Activated T-helper 1 cell treated with Interleukin-2 at 50 U/mL for 16 hours (primary cell): ENCODE results near the gene KLHL29.

Experiments
- DNase-seq: peaks from one replicate; pipeline ENCODE4 v3.0.0-alpha.2; 2020; ENCODE audit warnings: low read depth

Gene KLHL29

DNA sequence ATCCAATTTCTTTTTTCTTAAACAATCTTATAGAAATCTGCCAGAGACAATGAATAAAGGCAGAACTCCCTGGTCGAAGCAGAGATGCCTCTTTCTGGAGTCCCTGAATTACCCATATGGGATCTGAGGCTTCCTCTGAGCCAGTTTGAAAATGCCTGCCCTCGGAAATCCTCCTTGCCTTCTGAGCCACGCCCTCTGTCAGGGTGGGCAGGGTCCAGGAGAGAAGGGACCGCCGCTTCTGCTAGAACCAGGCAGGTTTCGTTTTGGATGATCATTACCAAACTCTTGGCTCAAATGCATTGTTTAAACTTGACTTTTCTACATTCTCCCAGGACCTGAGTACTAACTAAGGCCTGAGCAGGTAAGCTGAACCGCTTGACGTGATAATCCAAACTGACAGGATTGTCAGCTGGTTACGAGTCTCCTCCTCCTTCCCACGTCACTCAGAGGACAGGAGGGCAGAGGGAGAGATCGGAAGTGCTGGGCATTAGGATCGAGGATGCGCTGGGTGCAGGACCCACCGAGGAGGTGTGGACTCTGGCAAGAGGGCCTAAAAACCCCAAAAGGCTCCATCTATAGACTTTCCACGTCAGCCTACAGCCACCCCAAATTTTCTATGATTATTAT is 128.4 kb downstream of the KLHL29 start:
- no peak for DNase-seq

DNA sequence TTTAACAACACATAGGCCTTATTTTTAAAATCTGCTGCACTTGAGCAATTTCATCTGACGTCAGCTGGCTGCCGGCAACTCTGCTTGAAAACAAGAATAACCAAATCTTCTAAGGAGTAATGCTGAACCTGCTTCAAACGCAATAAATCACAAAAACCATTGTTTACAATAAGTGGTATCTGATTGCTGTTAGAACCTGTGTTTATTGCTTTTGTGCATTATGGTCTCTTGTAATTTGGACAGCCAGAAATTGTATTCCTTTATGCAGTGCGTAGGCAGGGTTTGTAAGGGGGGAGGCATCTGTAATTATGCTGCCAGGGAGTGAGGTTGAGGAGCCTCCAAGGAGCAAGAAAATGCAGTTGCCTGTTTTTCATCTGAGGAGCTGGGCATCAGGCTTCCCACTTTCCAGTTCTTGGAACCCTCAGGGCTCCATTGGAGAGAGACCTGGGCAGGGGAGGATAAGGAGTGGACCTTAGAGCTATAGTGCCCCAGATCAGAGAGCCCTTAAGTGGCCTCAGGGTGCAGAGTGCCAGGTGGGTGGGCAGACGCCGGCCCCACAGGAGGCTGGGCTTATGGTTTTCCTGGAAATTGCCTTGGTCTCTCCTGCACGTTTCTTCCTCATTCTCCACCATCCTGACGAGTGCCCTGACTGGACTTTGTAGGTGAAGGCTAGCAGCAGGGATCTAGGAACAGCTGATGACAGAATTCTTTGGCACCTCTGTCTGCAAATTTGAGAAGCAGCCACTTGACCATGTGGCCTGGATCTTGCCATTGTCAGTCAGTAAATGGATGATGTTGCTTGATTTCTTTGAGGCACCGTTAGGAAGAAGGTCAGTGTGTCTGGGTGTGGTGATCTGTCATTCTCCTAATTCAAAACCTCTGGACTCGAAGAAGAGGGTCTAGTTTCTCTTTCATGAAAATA is 129.2 kb downstream of the KLHL29 start:
- no peak for DNase-seq

DNA sequence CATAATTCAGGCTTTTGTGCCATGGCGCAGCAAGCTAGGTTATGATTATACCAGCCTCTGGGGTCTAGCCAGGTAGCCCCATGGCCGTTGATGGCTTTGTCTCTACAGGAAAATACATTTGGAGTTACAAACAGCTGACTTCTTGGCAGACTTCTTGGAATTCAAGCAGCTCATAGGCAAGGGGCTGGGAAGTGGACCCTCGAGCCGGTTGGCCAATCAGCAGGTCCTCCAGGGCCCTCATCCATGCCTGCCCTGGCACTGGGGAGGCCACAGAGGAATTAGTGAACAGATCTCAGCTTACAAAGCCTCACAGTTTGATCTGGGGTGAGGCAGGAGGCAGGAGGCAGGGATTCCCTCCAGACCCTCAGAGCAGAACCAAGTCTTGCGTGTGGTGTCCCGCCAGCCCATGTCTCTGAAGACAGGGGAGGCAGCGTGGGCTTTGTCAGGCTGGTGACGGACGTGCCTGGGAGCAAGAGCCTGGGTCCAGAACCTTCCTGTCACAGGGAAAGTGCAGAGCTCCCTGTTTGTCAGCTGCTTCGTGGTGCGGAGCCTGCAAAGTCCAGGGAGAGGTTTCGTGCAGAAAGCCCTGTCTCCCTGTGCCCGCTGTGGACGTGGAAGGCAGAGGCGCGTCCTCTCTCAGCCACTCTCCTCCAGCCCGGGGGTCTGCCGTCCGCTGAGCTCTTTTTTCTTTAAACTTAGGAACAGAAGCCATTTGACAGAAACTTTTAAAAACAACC is 131.7 kb downstream of the KLHL29 start:
- no peak for DNase-seq

DNA sequence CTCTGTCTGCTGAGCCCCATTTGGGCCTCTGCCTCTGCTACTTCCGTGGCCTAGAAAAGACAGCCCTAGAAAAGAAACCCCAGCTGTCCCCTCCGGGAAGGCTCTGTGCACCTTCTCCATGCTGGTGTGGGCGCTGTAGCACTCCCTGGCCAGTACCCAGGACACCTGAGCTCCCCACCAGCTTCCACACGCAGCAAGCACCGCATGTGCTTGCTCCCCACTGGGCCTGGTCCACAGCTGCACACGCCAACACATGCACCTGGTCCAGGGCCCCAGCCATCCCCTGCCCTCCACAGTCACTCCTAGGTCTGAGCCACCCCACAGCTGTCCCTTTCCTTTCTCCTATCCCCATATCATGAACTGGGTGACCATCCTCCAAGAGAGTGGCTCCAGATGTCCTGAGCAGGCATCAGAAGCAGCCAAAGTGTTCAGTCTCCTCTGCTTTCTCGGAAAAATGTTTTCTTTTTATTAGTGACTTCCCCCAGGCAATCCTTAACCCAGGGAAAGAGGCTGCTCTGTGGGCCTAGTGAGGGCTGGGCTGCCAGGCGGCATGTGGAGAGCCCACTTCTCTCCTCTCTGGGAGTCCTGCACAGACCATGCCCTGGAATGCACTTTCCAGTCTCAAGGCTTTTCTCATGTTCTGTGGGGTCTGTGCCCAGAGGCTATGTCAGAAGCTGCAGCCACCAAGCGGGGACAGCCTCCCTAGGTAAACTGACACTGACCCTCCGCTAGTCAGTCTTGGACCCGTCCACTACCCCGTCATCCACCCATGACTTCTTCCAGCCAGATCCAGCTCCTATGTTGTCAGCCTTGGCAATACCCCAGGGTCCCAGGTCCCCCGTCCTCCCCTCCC is 133.7 kb downstream of the KLHL29 start:
- DNase-seq = no peak

DNA sequence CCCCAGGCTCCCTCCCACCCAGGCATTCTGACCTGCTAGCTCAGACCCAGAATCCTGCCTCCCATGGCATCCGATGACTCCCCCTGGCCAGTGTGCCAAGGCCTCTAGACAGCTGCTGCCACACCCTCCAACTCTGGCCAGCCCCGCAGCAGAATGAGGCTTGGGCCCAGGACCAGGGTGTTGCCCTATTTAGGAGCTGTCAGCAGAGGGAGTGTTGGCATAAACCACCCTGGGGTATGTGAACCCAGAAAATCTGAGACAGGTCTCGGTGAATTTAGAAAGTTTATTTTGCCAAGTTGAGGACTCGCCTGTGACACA is 134.3 kb downstream of the KLHL29 start:
- no peak for DNase-seq

DNA sequence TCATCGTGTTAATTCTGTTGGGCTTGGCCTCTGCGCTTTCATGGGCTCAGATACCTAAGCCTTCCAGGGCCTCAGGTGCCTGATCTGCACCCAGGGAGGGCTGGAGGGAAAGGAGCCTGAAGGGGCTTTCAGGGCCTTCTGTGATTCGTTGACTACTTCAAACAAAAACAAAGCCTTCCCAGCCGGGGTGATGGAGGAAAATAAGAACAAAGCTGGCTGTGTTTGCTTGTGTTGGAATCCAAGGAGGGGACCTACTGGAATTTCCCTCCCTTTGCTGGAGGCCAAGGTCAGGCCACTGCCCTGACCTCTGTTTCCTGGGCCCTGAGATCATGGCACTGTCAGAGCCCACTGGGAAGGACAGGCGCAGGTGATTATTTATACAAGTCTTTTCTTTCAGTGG is 135.3 kb downstream of the KLHL29 start:
- no peak for DNase-seq

DNA sequence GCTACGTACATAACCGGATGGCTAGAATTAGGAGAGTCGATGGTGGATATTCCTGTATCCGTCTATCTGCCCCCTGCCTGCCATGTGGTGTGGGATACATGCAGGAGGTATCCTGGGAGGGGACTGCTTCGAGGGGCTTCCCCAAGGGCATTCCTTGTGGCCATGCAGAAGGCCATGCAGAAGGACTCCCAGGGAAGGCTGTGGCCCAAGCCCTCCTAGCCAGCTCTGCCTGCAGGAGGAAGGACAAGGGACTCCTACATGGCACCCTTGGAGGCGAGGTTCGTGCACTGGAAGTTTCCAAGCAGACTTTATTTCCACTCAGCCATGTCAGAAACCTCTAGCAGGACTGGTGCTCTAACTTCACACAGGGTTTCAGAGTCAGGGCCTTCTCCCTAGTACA is 136.1 kb downstream of the KLHL29 start:
- no peak for DNase-seq

DNA sequence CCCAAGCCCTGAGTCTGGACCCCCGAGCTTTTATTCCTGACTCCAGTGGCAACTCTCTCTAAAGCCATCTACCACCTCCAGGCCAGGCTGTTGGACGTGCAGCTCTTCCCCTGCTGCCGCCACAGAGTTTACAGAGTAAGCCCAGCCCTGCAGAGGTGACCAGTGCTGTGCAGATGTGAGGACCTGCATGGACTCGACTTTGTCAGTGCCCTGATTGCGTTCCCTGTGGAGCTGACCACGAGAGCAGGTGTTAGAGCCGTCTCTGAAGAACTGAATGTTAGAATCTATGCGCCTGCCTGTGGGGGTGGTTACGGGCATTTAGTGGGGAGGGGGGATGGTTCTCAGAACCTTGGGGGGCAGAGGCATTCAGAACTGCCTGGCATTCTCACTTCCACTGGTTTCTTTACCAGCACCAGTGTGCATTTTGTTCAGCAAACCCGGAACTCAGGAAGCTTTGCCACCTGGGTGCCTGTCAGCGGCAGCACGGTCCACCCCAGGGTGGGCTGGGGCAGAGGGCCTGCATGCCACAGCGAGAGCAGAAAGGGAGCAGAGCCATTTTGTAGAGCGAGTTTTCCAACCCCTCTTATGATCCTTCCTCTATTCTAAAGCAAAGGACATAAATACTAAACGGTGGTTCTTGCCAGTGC is 137.9 kb downstream of the KLHL29 start:
- no peak for DNase-seq

DNA sequence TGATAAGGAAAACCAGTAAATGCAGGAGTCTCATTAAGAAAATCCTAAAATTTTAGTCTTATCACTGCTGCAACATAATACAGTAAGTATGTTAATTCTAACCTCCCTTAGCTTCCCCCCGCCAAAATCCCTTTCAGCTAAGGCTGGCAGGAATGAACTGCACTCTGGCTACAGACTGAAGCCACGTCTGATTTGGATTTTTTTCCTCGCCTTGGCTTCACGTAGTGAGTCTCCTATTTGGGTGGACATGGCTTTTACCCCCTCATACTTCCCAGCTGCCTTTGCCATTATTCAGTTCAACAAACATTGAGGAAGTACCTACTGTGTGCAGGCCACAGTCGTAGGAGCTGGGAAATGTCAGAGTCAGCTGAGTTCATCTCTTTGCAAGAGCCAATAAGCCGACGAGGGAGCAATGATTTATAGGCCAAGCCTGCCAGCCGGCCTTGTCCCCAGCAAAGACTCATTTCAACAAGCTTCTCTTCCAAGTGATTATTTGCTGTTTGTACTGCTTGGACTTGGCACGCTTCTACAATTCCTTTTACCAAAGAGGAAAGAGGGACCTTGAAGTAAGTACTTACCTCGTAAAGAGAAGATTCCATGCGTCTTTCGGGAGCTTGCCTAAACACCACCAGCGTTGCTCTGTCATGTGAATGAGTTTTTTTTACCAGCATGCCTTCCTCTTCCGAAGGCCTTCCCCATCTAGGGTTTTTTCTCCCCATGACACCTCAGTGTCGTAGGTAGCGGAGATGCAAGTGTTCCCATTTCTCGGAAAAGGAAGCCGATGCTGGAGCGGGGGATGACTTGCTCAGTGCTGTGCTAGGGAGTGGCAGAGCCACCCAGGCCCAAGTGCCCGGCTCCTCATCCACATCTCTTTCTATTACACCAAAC is 138.6 kb downstream of the KLHL29 start:
- no peak for DNase-seq

DNA sequence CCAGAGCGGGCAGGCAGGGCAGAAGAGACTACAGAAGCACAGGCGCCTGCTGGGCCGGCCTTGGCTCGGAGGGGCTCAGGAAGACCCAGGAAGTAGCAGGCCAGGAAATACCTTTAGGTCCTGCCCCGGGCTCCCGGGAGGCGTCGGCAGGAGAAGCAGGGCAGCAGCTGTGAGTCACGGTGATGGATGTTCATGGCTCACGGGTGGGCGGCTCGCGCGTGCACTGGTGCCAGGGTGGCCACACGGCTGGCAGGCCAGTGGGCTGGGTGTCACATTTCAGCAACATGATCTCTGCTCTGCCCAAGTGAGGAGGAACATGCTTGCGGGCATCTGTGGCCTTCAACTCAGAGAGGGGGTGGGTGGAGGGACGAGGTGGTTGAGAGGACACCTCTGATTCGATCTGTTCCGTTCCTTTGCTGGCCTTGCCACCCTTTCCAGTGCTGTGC is 139.3 kb downstream of the KLHL29 start:
- DNase-seq = no peak

DNA sequence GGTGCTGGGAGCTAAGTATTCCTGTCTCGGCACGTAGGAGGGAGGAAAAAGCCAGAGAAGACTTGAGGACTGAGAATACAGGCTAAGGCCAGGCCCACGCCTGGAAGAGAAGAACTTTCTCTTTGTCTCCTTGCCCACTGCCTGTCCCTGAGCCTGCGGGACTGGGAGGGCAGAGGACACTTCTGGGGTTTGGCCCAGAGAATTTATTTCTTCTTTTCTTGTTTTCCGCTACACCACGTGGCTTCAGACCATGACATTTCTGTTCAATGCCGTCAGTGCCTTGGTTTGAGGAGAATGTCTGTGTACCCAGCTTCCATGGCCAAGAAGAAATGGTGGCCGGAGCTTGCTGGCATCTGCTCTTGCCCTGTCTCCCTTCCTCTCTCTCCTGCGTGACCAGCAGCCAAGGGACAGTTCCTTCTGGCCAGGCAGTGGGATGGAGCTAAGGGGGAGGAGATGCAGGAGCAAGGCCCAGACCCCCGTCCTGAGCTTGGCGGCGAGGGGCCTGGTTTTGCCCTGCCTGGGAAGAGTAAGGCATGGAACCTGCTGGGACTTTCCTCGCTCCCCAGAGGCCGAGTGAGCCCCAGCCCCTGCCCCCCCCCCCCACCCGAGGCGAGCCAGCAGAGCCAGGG is 140.3 kb downstream of the KLHL29 start:
- DNase-seq = no peak

DNA sequence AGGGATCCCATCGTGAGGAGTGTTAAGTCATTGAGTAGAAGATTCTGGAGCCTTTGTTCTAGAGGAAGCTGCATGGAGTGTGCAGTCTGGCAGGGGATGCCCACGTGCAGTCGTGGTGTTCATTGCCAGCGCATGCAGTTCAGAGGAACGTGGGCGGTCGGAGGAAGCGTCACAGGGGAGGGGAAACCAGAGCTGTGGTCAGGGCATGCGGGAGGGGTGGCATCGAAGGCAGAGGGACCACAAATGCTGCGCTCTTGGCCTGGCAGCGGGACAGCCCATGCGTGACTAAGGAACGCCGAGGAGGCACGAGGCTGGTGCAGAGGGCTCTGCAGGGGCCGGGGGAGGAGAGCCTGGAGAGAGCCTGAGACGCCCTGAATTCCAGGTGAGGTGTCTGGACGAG is 141.1 kb downstream of the KLHL29 start:
- no peak for DNase-seq

DNA sequence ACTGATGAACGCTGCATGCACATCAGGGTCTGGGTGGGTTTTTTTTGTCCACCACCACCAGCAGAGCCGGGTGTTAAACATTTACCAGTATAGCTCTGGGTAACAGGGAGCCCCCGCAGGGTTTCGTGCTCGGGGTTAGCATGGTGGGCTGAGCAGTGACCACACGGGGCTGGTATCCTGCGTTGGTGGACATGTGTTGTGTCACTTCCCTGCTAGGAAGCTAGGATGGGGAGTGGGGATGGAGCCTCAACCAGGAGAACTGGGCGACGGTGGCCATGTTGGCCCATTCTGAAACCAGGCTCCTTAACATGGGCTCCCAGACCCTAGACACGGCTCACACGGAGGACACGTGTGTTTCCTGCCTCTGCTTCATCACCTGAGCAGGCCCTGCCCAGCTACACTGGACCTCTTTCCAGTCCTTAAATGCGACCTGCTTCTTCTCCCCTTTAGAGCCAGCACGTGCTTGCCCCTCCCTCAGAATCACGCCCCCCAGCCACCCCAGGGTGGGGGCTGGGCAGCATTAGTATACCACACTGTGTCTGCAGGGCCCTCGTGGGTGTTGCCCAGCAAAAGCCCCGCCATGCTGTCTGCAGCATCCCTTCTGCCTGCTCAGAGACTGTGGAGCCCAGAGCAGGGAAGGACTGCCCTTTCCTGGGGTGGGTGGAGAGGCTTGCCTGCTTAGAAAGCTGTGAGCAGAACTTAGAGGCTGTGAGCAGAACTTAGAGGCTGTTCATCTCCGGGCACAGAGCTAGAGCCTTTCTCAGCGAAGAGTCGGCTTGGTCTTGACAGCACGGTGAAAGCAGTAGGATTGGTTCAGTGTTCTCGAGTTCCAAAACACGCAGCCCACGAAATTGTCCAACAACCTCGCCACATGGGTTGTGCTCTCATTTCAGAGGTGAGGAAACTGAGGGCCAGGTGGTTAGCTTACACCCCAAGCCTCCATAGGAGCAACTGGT is 142.1 kb downstream of the KLHL29 start:
- no peak for DNase-seq

DNA sequence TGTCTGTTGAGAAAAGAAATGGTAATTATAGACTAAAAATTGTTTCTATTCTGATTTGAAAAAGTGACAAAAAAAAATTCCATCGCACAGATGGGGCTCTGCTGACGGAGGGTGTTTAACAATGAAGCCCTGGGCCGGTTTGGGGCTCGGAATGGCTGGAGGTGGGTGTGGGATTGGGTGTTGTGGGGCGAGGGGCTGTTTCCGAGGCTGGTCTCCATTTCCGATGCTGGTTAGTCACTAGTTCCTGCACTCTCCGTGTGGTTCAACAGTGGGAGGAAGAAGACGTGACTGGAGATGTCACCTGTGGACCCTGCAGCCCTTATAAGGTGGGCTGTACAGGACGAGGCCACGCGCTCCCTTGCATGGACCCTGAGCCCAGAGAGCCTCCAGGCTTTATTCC is 143.2 kb downstream of the KLHL29 start:
- DNase-seq = no peak

DNA sequence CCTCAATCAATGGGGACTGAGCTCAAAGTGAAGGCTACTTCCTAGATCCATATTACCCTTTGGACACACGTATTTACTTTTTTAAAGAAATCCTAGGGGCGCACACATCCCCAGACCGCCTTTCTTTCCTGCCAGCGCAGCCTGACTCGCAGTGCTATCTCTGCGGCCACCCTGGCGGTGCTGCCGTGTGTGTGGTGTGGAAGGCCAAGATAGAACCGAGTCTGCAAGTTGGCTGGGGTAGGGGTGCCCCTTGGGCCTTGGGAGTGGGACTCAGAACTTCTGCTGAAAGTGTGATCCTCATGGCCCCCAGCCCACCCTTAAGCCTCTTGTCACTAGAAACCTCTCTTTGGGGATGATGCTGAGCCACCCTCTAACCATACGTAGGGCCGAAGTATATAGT is 143.7 kb downstream of the KLHL29 start:
- DNase-seq = no peak

DNA sequence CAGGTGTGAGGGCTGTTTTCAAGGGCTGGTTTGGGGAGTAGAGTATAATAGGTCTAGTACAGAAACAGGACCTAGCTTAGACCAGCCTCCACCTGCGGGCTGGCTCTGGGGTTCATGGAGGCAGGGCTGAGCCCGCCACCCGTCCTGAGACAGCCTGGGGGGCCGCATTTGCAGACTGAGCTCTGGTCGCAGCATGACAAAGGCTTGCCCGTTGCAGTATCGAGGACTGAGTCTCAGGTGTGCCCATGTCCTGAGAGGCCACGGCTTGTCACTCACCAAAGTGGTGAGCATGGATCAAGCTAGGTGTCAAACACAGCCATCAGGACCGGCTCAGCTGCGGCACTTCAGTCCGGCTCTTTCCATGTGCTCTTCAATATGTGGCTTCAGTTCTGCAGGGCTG is 144.7 kb downstream of the KLHL29 start:
- no peak for DNase-seq

DNA sequence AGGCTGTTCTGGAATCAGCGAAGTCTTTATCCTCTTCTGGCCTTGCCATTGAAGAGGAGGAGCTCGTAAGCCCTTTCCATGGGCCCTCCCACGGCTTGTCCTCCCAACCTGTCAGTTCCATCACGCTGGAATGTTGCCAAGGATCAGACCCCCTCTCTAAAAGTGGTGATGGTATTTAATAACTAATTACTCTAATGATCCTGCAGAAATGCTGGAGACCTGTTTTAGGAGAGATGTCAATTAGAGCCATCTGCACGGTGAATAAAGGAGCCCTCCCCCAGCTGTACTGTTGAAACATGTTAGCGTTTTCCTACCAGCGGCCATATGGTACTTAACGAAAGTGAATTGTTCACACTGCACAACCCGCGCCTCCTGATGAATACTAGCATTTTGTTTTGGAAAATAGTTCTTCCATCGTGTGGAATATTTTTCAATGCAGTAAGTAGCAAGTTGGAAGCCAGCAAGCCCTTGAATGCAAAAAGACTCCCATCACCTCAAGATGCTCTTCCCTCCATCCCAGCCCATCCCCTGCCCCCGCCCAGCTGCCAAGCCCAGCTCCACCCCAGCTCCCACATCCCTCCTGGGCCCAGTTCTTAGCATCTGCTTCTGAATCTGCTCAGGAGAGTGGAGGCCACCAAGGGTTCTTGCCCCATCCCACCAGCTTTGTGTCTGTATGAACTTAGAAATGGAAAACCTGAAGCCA is 145.4 kb downstream of the KLHL29 start:
- DNase-seq = no peak

DNA sequence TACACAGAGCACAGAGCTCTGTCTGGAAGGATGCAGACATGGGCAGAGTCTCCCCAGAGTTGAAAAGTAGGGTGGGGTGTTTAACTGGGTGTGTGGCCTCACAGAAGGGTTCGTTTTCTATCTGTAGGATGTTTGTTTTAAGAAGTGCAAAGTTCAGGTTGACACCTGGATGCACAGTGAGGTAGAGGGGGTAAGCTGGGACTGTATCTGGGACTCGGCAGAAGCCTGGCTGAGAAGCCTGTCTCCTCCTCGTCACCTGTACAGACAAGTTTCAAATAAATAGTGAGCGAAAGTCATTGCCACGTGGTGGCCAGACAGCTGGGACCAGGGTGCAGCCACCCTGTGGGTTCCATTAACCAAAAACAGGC is 145.9 kb downstream of the KLHL29 start:
- DNase-seq = no peak
